Tongue (tissue), 2 donors: ENCODE measurements around the gene SEZ6L. TPM values are rescaled to one million over a fixed set of nuclear protein-coding genes. Genes with fewer than 3 reads are reported as not detected.

Experiments
- DNase-seq: peaks from one replicate; pipeline ENCODE4 v3.0.0-alpha.2; 2015
- total RNA-seq: library from RNA; depleted of rRNA; stranded (reverse); fragments of >200 nt; gene quantifications from one replicate; pipeline ENCODE4 v1.2.3, GENCODE V29; 2014

The SEZ6L gene
- total RNA-seq, 1 donor from 2014 or later = 0.92 TPM

DNA sequence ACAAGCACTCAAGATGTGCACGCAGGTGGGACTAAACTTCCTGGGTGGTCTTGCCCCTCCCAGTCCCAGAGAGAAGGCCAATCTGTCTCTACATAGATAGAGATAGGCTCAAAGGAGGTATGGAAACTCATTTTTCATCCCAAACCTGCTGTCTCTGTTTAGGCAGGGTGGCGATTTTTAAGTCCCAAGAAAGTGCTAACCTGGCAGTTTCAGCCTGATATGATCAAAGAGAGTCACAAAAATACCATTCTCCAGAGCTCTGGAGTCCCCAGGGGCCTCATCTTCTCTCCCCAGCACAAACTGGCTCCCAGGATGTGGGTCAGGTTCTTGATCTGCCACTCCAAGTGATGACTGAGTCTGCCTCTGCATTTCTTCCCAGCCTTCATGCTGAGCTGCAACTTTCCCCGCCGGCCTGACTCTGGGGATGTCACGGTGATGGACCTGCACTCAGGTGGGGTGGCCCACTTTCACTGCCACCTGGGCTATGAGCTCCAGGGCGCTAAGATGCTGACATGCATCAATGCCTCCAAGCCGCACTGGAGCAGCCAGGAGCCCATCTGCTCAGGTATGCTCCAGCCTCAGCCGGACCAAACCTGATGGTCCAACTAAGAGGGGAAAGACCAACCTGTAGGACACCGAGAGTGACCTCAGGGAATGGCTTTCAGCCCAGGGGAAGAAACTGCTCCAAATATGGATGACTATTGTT, 129.5 kb downstream of the SEZ6L start:
- no peak for DNase-seq

DNA sequence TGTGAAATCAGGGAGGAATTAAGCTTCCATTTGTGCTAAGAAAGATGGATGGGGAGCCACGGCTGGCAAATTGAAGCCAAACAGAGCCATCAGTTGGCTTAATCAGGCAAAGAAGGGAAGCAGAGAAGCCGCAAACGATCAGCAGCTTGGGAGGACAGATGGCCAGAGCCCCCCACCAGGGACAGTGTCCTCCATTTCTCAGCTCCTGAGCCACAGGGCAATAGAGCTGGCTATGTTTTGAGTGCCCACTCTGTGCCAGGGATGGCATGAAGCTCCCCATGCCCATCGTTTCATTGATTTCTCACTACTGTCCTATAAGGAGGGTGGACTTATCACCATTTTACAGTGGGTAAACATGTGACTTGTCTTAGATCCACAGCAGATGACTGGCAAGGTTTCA, 133.5 kb downstream of the SEZ6L start:
- DNase-seq = no peak

DNA sequence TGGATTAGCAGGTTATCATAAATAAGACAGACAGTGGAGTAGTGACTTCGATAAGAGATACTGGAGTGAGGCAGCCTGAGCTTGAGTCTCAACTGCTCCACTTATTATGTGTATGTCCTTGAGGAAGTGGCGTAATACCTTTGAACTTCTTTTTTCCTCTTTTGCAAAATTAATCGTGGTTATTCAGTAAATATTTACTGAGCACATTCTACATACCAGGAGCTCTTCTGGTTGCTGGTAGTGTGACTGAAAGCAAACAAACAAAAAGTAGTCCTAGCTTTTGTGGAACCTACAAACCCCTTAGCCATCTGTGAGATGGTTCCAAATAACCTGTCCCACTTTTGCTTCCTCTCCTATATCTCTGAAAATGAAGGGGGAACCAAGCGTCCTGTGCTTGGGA, 134.2 kb downstream of the SEZ6L start:
- no peak for DNase-seq

DNA sequence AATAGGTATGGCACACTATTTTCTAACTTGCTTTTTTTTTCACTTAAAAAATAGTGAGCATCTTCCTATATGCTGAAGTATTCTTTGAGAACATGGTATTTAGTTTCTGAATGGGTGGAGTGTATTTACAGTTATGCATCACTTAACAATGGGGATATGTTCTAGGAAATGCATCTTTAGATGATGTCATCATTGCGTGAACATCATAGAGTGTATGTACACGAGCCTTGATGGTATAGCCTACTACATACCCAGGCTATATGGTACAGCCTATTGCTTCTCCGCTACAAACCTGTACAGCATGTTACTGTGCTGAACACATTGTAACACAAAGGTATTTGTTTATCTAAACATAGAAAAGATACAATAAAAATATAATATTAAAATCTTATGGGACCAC, 135.5 kb downstream of the SEZ6L start:
- no peak for DNase-seq

DNA sequence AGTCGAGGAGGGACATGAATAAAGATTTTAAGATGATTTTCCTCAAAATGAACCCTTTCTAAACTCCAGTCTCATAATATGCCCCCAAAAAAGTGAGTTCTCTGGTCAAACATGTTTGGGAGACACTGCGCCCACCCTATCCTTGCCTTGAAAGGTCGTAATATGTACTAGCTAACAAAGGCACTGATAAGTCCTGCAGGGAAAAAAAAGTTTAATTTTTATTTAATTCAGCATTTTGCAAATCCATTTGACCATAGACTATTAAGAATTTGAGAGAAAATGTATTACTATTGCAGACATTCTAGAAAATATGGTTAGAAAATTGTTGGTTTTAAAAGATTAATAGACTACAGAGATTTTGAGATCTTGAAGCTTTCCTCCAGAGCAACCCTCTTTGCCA, 139.2 kb downstream of the SEZ6L start:
- no peak for DNase-seq

DNA sequence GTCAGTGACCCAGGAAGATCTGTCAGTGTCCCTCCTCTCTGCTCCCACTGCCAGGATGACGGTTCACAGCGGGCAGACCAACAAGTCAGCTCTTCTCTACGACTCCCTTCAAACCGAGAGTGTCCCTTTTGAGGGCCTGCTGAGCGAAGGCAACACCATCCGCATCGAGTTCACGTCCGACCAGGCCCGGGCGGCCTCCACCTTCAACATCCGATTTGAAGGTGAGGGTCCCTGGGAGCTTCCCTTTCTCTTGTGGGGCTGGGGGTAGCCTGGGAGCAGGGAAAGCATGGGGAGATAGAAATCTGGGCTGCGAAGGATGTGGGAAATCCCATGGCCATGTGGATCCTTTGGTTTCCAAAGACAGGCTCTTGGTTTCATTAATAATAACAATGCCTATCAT, 141.4 kb downstream of the SEZ6L start:
- no peak for DNase-seq

DNA sequence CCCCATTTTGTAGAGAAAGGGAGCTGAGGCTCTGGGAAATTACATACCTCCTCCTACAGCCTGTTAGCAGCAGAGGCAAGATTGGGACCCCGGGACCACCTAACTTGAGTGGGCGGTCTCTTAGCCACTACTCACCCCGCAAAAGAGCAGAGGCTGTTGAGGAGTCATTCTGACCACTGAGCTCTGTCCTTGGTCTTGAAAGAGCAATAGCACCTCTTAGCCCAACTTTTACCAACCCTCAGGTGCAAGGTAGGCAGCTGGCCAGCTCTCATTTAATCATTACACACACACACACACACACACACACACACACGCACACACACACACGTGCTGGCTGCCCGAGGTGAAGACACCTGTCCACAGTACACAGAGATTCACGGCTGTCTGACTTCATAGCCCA, 144.0 kb downstream of the SEZ6L start:
- DNase-seq = no peak

DNA sequence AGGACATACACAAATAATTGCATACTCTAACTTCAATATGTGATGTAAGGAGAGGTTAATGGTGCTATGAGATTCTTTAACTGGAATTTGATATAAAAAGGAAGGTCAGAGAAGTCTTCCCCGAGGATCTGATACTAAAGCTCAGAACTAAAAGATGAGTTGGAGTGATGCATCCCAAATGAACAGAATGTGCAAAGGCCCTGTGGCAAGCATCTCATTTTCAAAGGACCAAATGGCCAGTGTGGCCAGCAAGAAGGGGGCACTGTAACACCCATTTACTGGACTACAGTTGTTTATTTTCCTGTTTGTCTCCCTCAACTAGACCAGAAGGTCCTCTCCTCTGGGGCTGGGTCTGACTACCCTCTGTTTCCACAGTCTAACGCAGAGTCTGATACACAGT, 144.9 kb downstream of the SEZ6L start:
- DNase-seq = no peak

DNA sequence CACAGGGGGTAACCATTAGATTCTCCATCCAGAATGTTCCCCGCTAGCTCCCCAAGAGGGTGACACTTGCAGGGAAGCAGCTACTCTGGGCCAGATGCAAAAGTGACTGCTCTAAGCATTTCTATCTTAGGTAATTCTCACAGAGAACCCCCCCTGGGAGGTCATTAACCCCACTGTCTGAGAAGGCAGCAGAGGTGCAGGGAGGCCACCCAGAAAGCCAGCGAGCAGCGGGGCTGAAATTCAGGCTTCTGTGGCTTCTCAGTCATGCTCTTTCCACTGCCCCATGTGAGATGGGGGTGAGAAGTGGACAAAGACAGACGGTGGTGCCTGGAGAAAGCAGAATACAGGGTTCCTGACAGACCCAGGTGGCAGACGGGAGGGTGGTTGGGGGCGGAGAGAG, 145.4 kb downstream of the SEZ6L start:
- no peak for DNase-seq

DNA sequence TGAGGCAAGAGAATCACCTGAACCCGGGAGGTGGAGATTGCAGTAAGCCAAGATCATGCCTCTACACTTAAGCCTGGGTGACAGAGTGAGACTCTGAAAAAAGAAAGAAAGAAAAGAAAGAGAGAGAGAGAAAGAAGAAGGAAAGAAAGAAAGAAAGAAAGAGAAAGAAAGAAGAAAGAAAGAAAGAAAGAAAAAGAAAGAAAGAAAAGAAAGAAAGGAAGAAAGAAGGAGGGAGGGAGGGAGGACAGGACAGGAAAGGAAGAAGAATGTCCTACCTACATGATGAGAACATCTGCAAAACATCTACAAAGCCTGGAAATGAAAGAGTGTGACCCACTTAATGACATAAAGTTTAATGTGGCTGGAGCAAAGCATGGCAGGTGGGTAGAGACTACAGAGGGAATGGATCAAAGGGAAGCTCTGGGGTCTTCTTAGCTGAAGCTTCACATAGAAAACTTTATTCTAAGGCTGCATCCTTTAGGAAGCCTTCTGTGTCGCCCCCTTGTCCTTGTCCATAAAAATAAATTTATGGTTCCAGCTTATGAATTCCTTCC, 147.5 kb downstream of the SEZ6L start:
- no peak for DNase-seq

DNA sequence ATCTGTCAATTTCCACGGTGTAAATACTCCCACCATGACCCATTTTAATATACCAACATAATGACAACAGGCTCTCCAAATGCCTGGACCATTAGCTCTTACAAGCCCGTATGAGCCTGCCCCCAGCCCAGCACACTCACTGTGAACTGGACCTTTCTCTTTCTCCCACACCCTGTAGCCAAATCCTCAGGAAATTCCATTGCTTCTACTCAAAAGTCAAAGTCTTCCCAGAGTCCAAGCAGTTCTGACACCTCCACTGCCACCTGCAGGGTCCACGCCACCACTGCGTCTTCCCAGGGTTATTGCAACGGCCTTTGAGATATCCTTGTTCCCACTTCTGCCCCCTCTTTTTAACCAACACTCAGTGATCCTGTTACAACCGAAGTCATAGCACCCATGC, 149.7 kb downstream of the SEZ6L start:
- DNase-seq = no peak

DNA sequence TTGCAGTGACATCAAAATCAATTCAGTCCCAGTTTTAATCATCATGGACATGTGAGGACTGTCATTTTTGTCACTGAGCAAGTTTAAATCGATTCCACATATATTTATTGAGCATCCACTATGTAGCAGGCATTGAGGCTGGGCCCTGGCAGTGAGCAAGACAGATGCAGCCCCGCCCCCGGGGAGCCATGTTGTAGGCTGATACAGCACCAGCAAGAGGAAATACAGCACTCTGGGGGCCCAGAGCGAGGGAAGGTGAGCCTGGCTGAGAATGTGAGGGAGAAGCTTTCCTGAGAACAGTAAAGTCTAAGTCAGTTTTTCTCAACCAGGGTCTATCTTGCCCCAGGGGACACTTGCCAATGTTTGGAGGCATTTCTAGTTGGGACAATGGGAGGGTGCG, 151.2 kb downstream of the SEZ6L start:
- no peak for DNase-seq

DNA sequence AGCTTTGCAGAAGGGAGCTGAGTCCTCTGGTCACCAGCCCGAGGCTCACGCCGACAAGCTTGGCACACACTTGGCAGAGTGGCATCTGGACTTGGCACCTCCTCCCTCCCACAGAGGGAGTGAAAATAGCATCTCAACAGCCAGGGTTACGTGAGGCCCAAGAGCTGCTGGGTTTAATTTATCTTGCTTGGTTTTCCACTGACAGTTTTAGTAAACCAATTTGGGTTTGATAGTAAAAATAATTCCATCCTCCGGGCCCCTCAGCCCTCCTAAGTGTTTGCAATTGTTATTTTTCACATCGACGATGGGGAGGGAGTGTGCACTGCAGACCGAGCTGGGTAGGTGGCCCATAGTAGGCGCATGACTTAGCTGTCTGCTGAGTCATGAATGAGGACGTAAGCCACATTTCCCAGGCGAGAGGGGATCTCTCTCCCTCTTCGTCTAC, 152.2 kb downstream of the SEZ6L start:
- peak; percentile 3 for DNase-seq

DNA sequence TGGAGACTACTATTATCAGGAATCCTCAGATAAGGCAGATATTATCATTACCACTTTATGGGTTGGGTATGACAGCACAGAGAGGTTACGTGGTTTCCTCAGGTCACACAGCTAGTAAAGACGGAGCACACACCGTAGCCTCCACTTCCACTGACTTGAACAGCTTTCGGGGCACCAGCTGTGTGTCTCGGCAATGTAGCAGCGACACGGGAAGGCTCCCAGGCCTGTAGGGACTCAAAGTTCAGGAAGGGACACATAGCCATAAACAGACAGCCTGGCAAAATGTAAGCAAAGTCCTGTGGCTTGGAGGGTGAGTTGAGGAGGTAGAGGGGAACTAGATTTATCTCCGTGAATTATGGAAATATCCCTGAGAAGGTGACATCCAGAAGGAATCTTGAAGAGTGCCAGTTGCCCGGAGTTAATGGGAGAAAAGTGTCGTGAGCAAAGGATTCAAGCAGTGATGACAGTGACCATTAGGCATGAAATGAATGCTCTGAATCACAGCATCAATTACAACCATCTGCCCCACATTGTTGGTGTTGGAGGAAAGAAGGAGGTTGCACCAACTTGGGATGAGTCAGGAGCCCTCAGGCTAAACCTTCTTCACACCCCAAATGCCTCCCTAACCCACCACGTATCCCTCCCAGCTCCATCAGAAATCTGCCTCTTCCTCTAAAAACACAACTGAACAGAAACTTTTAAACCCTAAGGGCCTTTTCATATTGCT, 153.1 kb downstream of the SEZ6L start:
- no peak for DNase-seq

DNA sequence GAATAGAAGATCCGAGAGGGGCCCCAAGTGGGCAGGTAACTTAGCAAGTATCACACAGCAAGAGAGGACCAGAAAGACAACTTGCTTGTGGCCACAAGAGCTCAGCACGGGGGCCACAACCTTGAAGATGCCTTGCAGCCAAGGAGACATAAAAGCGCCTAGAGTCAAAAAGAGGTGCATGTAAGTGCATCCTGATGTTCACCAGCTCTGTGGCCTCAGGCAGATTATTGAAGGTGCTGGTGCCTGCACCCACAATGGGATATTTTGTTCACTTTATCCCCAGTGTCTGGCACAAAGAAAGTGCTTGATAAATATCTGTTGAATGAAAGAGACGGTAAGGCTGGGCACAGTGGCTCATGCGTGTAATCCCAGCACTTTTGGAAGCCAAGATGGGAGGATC, 153.8 kb downstream of the SEZ6L start:
- DNase-seq = no peak

DNA sequence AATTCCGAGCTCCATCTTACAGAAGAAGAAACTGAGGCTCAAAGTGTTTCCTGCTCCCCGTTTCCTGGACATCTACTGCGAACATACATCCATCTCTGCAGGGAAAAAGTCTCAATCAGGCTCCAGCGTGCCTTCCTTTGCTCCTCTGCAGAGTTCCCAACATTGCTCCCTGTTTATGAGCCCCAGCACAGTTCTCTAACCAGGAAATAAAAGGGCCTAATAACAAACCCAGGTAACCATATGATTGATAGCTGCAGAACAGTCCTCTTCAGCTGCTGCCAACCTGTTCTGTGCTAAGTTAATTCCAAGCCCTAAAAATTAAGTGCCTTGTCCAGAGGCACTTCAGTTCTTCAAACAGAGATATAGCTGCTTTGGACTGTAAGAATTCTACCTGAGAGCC, 154.9 kb downstream of the SEZ6L start:
- DNase-seq = no peak

DNA sequence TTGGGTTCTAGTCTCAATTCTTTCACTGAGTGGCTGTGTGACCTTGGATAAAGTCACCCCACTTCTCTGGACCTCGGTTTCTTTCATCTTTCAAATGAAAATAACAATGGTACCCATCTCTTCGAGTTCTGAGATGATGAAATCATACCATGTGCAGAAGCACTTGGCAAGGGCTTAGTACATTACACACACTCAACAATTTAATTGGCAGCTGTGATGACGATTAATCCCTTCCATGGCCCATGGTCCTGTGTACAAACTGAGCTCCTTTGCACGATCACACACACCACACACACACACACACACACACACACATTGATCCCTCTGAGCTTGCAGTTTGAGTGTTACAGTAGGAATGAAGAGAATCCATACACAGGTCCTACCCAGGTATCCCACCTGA, 156.4 kb downstream of the SEZ6L start:
- no peak for DNase-seq

DNA sequence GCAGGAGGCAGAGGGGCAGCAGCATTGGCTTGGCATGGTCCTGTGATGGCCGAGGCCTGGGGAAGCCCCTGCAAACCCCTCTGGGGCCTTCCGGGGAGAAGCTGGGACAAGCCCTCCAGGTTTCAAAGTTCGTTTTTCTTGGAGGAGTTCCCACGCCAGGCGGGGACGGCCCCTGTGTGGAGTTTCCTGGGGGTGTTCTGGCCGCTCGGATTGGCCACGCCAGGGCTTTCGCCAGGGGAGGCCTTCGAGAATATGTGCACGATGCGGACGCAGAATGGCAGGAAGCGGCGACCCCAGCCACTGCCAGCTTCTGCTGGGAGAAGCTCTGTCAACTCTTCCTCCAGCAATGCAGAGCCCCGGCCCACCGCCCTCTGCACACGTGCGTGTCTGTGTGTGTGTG, 157.5 kb downstream of the SEZ6L start:
- DNase-seq = no peak

DNA sequence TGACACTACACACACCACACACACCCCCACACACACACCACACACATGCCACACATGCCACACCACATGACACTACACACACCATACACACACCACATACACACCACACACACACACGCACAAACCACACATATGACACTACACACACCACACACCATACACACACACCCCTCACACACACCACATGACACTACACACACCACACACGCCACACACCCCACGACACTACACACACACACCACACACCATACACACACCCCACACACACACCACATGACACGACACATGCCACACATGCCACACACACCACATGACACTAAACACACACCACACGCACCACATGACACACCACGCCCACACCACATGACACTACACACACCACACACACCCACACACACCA, 158.0 kb downstream of the SEZ6L start:
- no peak for DNase-seq

DNA sequence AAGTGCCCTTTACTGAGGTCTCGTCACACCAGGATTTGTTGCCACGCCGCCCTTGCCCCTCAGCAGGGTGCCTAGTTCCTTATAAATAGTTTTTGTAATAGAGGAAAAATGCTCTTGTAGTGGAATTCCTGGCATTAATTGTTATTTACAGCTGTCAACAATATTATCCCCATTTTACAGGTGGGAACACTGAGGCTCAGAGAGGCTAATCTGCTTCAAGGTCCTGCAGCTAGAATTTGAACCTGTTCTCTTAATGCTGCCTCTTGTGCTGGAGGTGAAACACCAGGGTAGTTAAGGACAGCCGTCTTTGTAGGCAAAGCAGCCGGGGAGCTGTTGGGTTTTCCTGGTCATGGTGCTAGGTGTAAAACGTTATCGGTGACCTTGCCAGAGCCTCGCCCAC, 159.0 kb downstream of the SEZ6L start:
- DNase-seq = no peak

DNA sequence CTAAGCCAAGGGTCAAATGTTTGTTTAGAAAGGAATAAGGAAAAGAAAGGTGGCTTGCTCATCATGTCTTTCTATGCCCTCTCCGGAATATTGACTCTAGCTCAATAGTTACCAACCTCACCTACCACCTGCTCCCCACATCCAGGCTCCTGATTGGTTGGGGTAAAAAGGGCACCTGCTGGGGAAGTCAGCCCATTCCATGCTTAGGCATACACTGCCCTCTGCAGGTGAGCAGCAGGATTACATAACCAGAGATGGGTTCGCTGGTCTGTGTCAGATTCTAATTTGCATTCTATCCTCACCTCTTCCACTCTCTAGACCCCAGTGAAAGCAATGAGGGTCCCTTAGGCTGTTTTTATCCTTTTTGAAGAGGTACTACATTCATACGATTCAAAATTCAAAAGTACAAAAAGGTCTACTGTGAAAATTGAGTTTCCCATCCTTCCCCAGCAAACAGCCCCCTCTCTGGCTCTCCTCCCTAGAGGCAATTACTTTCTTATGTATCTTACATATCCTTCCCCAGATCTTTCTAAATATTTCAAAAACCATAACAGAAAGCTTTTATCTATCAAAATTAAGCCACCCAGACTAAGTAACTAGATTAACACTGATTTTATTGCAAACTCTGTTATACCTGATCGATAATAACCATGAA, 161.8 kb downstream of the SEZ6L start:
- peak; percentile 50 for DNase-seq

DNA sequence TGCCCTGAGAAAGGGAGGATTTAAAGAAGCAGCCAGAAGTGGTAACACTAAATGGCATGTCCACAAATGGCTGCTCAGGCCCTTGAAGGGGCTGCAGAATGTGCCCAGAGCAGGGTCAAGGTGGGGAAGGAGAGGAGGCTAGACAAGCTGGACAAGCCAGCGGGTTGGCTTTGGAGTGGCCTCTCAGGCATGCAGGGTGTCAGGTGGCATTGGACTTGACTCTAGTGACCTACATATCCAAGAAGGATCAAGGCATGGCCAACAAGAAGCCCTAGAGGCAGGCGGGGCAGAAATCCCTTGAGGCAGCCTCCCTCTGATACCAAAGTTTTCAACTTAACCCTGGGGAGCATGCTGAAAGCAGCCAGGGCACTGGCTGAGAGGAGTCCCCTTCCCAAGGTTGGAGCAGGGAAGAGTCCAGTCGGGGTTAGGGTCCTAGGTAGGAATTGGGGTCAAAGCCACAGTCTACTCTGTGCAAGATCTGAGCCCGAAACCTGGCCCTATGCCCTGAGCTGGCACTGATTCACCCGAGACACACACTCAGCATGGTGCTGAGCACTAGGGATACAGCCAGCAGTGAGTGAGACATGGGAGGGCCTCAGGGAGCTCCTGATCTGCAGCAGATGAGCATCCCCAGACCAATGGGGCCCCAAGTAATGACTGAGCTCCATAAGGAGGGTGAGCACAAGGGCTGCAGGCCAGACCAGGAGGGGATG, 164.0 kb downstream of the SEZ6L start:
- no peak for DNase-seq

DNA sequence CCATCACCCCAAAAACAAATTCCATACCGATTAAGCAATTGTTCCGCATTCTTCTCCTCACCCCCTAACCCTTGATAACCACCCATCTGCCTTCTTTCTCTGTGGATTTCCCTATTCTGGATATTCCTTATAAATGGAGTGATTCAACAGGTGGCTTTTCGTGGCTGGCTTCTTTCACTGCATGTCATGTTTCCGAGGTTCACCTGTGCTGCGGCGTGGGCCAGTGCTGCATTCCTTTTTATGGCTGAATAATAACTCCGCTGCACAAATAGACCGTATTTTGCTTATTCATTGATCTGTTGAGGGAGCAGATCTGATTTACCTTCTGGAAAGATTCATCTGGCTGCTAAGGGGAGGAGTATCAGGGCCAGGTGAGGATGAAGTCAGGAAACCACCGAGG, 165.0 kb downstream of the SEZ6L start:
- DNase-seq = no peak
